Measurements from ENCODE around the gene PRKCA.

The PRKCA gene

DNA sequence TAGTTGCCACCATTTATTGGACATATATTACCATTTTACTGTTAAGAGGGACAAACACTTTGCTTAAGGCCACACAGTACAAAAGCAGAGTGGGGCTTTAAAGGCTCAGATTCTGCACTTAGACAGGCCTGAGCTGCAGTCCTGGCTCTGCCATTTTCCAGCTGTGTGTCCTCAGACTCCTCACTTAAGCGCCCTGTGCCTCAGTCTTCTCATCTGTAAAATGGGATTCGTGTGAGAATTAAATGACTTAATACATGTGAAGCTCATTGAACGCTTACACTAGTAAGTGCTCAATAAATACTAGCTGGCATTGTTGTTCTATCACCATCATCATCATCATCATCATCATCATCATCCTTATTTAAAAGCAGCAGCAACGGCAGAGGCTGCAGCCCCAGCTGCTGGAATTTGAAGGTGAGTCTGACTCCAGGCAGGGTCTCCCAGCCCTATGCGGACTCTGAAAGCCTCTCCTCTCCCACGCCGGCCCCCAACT, 532.1 kb downstream of the PRKCA start:
- no peak for DNase-seq

DNA sequence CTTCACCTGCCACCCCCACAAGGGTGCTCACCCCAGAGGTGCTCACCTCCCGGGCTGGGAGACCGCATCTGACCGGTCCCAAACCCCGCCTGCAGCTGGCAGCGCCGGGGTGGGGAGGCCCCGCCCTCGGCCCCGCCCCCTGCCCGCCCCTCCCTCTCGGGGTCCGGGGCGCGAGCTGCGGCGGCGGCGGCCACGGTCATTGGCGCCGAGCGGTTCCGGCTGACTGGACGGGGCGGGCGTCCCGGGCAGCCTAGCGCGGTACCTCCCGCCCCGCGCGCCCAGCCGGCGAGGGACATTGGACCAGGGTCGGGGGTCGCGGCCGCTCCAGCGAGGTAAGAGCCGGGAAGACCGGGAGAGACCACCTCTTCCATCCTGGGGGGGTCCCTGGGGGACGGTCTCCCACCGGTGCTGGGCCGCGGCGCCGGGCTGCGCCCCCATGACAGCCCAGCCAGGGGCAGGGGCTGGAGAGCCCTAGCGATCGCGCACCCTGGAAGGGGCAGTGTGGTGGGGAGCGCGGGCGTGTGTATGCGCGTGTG, 532.6 kb downstream of the PRKCA start, which contains the start of gene CACNG5:
CACNG5 (plus strand) TSS at position 199 of the 536 bp plus-strand sequence. CDS start 42,216 bp downstream, outside the sequence.
- no peak for DNase-seq

DNA sequence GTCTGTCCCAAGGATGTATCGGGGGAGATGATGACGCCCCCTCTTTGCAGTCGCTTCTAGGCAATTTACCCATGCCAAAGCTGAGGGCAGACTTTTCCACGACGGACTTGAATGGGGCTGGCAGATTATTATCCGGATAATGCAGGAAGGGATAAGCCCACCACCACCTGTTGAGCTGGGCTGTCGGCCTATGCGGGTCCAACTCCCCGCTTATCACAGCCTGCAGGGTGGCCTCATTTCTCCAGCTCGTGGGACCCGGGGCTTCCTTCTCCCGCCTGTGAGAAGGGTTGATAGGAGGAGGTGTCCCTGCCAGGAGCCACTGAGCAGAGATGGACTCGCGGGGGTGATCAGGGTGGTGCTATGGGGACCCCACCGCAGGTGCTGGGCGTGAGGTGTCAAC, 533.1 kb downstream of the PRKCA start:
- no peak for DNase-seq

- DNase-seq: no peak
These were observed 533.9 kb downstream of the PRKCA start for GRCh38 chr17:66836063-66837005.

DNA sequence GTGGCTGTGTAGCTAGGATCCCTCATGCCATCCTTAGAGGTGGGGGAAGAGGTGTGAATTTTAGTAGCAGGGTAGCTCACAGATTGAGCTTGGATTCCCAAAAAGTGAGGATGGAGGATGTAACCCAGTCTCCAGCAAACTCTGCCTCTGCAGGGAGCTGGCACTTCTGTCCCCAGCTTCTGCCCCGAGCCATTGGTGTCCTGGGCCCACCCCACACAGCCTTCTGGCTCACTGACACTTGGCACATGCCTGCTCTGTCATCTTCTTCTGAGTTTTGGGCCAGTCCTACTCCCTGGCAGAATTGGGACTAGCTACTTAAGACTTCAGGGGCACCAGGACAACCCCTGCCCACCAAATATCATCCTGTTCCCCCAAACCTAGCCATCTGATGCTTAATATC, 534.8 kb downstream of the PRKCA start:
- DNase-seq: no peak

DNA sequence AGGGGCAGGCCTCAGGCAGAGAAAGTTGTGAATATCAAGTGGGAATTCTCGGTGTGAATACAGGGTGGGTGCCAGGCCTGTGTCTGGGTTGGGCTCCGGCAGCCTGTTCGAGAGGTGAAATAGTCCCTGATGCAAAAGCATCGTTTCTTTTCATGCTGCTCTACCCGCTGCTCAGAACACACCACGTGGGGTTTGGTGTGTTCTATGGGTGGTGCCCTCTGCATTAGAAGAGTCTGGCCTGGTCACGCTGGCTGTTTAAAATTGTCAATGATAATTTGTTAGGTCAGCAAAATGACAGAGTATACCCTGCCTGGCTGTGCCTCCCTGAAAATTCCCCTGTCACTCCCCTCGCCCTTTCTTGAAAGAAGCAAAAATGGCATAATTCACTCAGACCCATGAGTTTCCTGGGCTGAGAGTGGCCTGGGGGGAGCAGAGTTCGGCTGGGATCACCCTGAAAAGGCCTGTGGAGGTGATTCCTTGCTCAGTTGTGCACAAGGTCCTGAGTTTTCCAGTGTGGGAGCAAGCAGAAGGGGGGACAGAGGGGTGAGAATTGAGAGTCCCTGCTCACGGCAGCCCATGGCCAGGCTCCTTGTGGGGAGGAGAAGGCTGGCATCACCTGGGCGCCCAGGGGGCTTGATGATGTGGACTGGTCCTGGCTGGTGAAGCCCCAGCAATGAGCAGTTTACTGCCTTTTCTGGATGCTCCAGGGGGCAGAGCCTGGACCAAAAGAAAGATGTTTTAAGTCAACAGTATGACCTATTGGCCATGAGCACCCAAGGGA, 535.7 kb downstream of the PRKCA start:
- DNase-seq: no peak

DNA sequence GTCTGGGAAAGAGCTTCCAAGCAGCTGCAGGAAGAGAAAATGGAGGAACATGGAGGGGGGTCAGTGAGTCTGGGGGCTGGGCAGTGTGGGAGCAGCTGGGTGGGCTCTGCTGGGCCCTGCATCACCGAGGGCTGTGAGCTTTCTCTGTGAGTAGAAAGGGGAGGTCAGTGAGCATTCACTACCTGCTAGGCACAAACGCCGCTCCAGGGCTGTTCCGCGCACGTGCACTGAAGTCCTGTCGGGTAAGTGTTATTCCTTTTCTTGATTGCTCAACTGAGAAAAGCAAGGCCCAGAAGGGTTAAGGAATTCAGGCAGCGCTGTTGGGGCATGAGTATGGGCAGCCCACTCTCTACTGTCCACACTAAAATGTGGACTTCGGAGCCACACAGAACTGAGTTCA, 537.2 kb downstream of the PRKCA start:
- DNase-seq: no peak

DNA sequence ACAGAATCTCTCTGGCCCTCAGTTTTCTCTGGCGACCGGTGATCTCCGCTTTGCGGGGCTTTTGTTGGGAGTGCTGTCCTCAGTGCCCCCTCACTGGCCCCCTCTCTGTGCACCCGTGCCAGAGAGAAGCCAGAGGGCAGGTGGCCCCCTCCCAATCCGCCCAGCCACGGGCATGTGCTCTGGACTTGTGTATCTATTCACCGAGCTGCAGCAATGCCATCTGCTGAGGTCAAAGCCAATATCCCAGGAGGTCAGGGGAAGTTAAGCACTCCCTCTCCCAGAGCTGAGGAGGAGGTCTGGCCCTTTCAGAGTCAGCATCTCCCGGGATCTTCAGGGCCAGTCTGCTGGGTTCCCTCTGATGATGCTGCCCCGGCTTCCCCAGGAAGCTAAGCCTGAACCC, 537.6 kb downstream of the PRKCA start:
- no peak for DNase-seq

- no peak for DNase-seq
These were observed 538.9 kb downstream of the PRKCA start for GRCh38 chr17:66841328-66841727.

- DNase-seq: no peak
These were observed 539.3 kb downstream of the PRKCA start for GRCh38 chr17:66841744-66842143.

- DNase-seq: no peak
These were observed 540.1 kb downstream of the PRKCA start for GRCh38 chr17:66842505-66842904.

GRCh38 chr17:66842959-66843358, 540.5 kb downstream of the PRKCA start:
- DNase-seq: no peak

GRCh38 chr17:66843627-66844026, 541.2 kb downstream of the PRKCA start:
- no peak for DNase-seq

- no peak for DNase-seq
These were observed 545.3 kb downstream of the PRKCA start for GRCh38 chr17:66847704-66848103.

DNA sequence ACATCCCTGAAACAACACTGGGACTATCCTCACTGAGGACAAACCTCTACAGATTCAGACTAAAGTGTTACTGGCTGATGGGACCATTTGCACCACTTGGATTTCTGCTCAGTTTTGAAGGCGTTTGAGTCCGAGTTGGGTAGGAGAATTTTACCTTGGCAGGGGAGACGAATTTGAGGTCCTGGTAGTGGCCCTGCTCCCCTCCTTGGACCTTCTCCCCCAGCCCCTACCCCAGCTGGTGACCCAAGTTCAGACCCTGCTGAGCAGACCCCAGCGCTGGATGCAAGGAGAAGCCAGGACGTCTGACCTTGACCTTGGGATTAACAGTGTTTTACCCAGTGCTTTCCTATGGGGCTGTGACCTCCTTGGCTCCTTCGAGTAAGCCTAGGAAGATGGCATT, 546.1 kb downstream of the PRKCA start:
- DNase-seq: no peak

GRCh38 chr17:66849032-66849655, 546.7 kb downstream of the PRKCA start:
- no peak for DNase-seq

GRCh38 chr17:66849851-66850580, 547.6 kb downstream of the PRKCA start:
- no peak for DNase-seq

GRCh38 chr17:66850692-66851091, 548.3 kb downstream of the PRKCA start:
- no peak for DNase-seq

- peak in 1 of 2 donors; percentile 15 for DNase-seq
These were observed 552.8 kb downstream of the PRKCA start for GRCh38 chr17:66855204-66855603.

DNA sequence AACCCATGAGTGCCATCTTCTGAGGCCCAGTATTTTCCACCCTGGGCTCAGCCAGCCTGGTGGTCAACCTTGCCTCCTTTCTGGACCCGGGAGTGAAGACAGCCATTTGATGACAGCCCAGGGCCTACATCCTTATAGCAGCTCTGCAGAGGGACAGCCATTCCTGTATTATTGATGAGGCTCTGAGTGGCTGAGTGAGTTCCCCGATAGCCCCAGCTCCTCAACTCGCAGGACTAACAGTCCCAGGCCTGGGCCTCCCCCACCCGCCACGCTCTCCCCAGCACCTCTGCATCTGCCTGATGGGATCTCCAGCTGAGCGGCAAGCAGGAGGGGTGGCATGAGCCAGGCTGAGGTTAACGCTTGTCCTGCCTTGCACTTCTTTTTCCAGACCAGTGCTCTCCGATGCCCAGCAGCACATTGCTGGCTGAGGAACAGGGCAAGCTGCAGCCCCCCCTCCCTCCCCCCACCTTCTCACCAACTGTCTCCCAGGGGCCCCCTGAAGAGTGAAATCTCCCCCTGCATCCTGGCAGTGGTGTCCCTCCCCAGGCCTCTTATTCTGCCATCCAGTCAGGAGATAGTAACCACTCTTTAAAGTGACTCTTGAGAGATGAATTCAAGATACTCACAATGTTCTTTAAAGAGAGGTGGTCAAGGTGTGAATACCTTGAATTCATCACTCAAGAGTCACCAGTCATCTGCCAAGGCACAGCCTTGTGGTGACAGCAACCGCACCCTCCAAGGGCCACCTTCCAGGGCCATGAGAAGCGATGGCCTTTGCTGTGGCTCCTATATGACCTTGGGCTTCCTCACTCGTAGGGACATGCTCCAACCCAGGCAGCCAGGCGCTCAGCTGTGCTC, 556.0 kb downstream of the PRKCA start:
- DNase-seq: no peak

GRCh38 chr17:66859353-66859752, 556.9 kb downstream of the PRKCA start:
- DNase-seq: no peak
